ENCODE data around the gene ZNF462. TPM values are rescaled to one million over a fixed set of nuclear protein-coding genes. Genes with fewer than 3 reads are reported as not detected.

ZNF462 gene
- total and polyA plus RNA-seq, 2 of the 13 experiments (the other 11 are each of a cell fraction or from before 2014, with no cell fraction given) = not detected

DNA sequence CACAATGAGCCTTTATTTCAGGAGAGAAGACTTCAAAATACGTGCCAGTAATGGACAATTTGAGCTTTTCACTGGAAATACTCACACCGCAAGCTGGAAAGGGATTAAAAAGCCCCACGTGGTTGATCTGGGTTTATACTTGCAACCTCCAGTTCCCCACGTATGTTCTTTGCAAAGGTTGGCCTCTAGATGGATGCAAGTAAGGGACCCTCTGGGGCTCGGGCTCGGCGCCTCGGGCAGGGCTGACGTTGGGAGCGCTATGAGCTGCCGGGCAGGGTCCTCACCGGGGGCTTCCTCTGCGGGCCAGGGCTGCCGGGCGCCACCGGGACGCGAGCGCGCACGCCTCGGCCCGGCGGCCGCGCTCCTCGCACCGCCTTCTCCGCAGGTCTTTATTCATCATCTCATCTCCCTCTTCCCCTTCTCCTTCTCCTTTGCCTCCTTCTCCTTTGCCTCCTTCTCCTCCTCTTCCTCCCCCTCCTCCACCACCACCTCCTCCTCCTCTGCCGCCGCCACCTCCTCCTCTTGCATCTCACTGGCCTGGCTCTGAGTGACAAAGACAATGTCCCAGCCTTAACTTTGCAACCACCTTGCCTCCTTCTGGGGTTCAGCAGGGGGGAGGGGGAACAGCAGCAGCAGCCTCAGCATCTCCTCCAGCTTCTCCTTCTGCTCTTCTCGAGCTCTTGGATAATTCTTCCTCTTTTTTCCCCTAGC is 701 bp upstream of the ZNF462 start:
- in situ Hi-C loops (cut with HindIII; ENCODE audit: extremely low pct_ligation_motif_present, low pct_unique_long_range_greater_than_20kb) = no loop called here
- Histone ChIP-seq H3K9me3 (ENCODE audit: low read length) (no peaks in the 10 kb centered on the region), H3K4me1 (ENCODE audit: insufficient read depth, low read length) (no peaks in the 10 kb centered on the region), H3K4me2 (ENCODE audit: low read depth, low read length) (no peak overlapping the region), H4K20me1 (ENCODE audit: insufficient read depth, low read length) (no peaks in the 10 kb centered on the region), H3K4me3 (replicated peaks in 1 of 3; ENCODE audit: insufficient read depth in 1 of 3, low read depth in 2 of 3, low read length in 3 of 3) (no peak overlapping the region), H3K9ac (ENCODE audit: insufficient read depth, low read depth, low read length) (no peak overlapping the region), H3K27me3 (ENCODE audit: control insufficient read depth in 1 of 2, insufficient read depth in 2 of 2, low read length in 2 of 2) (peaks cover 0 to 37% of the 10 kb centered on the region in 2 experiments; a peak in 3 of 5 replicates), H3K27ac (ENCODE audit: extremely low read length, insufficient read depth, low read length) (no peak overlapping the region), H3K36me3 (replicated peaks in 1 of 2; ENCODE audit: control insufficient read depth in 1 of 2, insufficient read depth in 2 of 2, low read length in 2 of 2) (no peaks in the 10 kb centered on the region), H2AFZ (ENCODE audit: low read length) (no peak overlapping the region), H3K79me2 (ENCODE audit: insufficient read depth, low read length) (no peaks in the 10 kb centered on the region)
- FAIRE-seq (no peak), ATAC-seq (no peak), DNase-seq (ENCODE audit: low spot score) (no peak)
- WGBS (ENCODE audit: low lambda C conversion rate) = 21% methylated on average over 20 of the region's 32 CpGs
- intact Hi-C loops (cut with micrococcal nuclease; ENCODE audit: unreplicated experiment) = no loop called here
- ChIA-PET POLR2A (no interaction called here), CTCF (ENCODE audit: low intra/inter-chr PET ratio, low total read pairs) (no interaction called here)
- no TSS peak for BruUV-seq (replicated peaks)
- TF ChIP-seq ETV6 (CRISPR knock-in tag; conservative IDR thresholded peaks at IDR 0.05) (no peak), SIX1 (CRISPR knock-in tag; IDR thresholded peaks at IDR 0.05; ENCODE audit: borderline replicate concordance) (no peak), LCORL (IDR thresholded peaks at IDR 0.05) (no peak), LCORL (CRISPR knock-in tag; IDR thresholded peaks at IDR 0.05) (no peak), ZNF333 (CRISPR knock-in tag; IDR thresholded peaks at IDR 0.05; ENCODE audit: borderline replicate concordance) (no peak), ZNF33B (CRISPR knock-in tag; IDR thresholded peaks at IDR 0.05) (no peak), ZNF7 (CRISPR knock-in tag; IDR thresholded peaks at IDR 0.05) (no peak), MED1 (CRISPR knock-in tag; IDR thresholded peaks at IDR 0.05) (no peak), MAZ (IDR thresholded peaks at IDR 0.05; ENCODE audit: borderline replicate concordance, low read depth, low read length) (no peak), MAZ (CRISPR knock-in tag; IDR thresholded peaks at IDR 0.05; ENCODE audit: low read depth) (no peak), CHCHD3 (CRISPR knock-in tag; IDR thresholded peaks at IDR 0.05) (no peak), THYN1 (CRISPR knock-in tag; IDR thresholded peaks at IDR 0.05; ENCODE audit: borderline replicate concordance, low read depth) (no peak), ZFAT (CRISPR knock-in tag; conservative IDR thresholded peaks at IDR 0.05) (no peak), PPARG (CRISPR knock-in tag; conservative IDR thresholded peaks at IDR 0.05) (no peak)
- TF ChIP-seq, protein P1, sequence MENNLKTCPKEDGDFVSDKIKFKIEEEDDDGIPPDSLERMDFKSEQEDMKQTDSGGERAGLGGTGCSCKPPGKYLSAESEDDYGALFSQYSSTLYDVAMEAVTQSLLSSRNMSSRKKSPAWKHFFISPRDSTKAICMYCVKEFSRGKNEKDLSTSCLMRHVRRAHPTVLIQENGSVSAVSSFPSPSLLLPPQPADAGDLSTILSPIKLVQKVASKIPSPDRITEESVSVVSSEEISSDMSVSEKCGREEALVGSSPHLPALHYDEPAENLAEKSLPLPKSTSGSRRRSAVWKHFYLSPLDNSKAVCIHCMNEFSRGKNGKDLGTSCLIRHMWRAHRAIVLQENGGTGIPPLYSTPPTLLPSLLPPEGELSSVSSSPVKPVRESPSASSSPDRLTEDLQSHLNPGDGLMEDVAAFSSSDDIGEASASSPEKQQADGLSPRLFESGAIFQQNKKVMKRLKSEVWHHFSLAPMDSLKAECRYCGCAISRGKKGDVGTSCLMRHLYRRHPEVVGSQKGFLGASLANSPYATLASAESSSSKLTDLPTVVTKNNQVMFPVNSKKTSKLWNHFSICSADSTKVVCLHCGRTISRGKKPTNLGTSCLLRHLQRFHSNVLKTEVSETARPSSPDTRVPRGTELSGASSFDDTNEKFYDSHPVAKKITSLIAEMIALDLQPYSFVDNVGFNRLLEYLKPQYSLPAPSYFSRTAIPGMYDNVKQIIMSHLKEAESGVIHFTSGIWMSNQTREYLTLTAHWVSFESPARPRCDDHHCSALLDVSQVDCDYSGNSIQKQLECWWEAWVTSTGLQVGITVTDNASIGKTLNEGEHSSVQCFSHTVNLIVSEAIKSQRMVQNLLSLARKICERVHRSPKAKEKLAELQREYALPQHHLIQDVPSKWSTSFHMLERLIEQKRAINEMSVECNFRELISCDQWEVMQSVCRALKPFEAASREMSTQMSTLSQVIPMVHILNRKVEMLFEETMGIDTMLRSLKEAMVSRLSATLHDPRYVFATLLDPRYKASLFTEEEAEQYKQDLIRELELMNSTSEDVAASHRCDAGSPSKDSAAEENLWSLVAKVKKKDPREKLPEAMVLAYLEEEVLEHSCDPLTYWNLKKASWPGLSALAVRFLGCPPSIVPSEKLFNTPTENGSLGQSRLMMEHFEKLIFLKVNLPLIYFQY (CRISPR knock-in tag; IDR thresholded peaks at IDR 0.05; ENCODE audit: borderline replicate concordance) = no peak
- TF ChIP-seq, protein P2, sequence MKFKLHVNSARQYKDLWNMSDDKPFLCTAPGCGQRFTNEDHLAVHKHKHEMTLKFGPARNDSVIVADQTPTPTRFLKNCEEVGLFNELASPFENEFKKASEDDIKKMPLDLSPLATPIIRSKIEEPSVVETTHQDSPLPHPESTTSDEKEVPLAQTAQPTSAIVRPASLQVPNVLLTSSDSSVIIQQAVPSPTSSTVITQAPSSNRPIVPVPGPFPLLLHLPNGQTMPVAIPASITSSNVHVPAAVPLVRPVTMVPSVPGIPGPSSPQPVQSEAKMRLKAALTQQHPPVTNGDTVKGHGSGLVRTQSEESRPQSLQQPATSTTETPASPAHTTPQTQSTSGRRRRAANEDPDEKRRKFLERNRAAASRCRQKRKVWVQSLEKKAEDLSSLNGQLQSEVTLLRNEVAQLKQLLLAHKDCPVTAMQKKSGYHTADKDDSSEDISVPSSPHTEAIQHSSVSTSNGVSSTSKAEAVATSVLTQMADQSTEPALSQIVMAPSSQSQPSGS (CRISPR knock-in tag; IDR thresholded peaks at IDR 0.05) = no peak
